Skin of body (tissue), 2 donors: Measurements from ENCODE around the gene TTC4. TPM values are rescaled to one million over a fixed set of nuclear protein-coding genes. Genes with fewer than 3 reads are reported as not detected.

Experiments
- DNase-seq: peaks from one replicate; lab custom pipeline; 2025; lab: John Stamatoyannopoulos, UW
- total RNA-seq: library from RNA; depleted of rRNA; stranded (reverse); fragments of >200 nt; gene quantifications from one replicate; pipeline ENCODE4 v1.2.3, GENCODE V29; 2014

TTC4 gene
- total RNA-seq, 1 donor from 2014 or later: 14.4 TPM

GRCh38 chr1:54782156-54782555, 66.5 kb downstream of the TTC4 start:
- no peak for DNase-seq

DNA sequence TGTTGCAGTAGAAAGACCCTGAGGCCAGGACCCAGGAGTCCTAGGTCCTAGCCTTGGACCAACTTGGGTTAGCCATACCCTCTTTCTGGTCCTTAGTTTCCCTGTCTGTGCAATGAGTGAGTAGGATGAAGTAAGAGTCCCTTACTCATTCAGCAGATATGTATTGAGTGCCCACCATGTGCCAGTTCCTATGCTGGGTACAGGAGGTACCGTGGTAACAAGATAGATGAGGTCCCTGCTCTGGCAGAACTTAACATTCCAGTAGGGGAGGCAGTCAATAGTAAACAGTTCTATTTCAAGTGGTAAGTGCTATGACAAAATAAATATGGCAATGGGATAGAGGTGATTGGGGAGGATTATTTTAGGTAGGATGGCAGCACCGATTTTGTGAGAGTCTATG, 66.9 kb downstream of the TTC4 start:
- DNase-seq: no peak

DNA sequence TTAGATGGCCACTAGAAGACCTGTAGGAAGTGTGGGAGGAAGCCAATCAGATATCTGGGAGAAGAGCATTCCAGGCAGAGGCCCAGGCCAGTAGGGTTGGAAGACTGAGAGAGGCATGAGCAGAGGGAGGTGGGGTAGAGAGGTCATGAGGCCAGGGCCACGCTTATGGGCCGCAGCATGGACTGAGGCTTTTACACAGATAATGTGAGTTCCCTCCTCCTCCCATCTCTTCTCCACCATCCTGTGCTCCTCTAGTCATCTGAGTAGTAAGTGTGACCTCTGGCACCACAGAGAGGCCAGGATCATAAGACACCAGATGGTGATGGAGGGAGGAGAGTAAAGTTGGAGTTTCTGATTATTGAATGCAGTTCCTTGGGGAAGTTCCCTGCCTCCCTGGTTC, 68.4 kb downstream of the TTC4 start:
- no peak for DNase-seq

GRCh38 chr1:54786778-54787177, 71.1 kb downstream of the TTC4 start:
- no peak for DNase-seq

GRCh38 chr1:54787604-54788003, 71.9 kb downstream of the TTC4 start:
- no peak for DNase-seq

DNA sequence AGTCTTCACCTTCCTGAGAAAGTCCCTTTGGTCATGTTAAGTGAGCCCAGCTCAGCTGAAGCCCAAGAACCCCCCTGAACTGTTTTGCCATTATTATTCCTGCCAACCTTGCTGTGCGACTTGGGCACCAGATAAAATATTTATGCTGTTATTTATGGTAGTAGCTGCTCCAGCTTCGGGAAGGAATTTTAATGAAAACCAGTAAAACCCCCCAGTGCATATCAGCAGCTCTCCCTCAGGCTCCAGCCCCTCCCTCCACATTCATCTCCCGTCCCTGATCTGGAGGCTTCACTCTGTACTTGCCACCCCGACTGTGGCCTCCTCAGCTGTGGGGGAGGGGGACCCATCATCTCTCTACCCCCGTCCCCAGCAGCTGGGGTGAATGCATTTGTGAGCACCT, 72.8 kb downstream of the TTC4 start:
- DNase-seq: no peak

DNA sequence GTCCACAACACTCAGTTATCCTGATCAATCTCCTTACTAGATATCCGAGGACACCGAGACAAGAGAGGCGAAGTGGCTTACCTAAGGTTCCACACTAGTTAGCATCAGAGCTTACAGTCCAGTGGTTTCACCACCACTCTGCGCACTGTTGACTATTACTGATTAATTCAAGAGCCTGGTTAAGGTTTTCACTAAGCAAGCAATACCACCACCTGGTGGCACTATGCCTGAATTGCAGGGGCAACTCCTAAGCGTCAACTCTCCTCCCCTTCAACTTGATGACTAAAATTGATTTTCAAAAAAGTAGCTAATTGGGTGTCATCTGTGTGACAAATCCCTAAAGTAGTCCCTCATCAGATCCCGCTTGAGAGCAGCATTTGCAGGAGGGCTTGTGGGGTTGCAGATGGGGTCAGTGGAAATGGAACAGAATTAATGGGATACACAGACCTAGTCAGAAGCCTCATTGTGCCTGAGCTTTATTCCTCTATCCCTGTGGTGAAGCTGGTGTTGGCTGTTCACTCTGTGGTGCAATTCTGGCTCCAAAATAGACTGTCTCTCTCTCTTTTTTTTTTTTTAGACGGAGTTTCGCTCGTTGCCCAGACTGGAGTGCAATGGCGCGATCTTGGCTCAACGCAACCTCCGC, 76.3 kb downstream of the TTC4 start:
- no peak for DNase-seq

Other genes starting within 250 kb of the TTC4 start
- 8.4 TPM for gene ACOT11, start 167.6 kb upstream of the TTC4 start, total RNA-seq
- gene FAM151A, start 92.3 kb upstream of the TTC4 start, total RNA-seq: not detected
- gene MROH7, start 74.1 kb upstream of the TTC4 start, total RNA-seq: 2.4 TPM
- 2.5 TPM for gene PARS2, start 48.7 kb downstream of the TTC4 start, total RNA-seq
- gene TTC22, start 85.5 kb downstream of the TTC4 start, total RNA-seq: 3.6 TPM
- 98.4 TPM for gene DHCR24, start 171.3 kb downstream of the TTC4 start, total RNA-seq